CD4-positive, alpha-beta memory T cell (primary cell): ENCODE data around the gene FAM50B. TPM values are rescaled to one million over a fixed set of nuclear protein-coding genes. Genes with fewer than 3 reads are reported as not detected.
A peak's percentile ranks its signal among the peaks of the same experiment; 100 is the strongest.

ENCODE experiments used
- CTCF ChIA-PET: fragments of 350-600 bp; sonication (Branson Sonifier 250); formaldehyde crosslinking; loops from one replicate; lab custom pipeline; 2021; ENCODE audit warnings: inconsistent platforms; ENCODE audit not compliant: partially characterized antibody; lab: Charles Lee
- POLR2A ChIA-PET: fragments of 350-600 bp; sonication (Branson Sonifier 250); formaldehyde crosslinking; loops from one replicate; lab custom pipeline; 2021; ENCODE audit not compliant: partially characterized antibody; lab: Charles Lee
- DNase-seq, 5 donors: peaks; one replicate each; pipeline versions ENCODE4 v3.0.0 to v3.0.0-alpha.2; 2020 to 2022; ENCODE audit warnings: mixed read lengths in 1 of 5
- H3K27ac ChIP-seq: one replicate; pipeline ENCODE4 v1.7.0; 2013; ENCODE audit warnings: low read depth, low read length
- H3K27me3 ChIP-seq: 2 replicates; pipeline ENCODE4 v1.7.0; 2013; ENCODE audit warnings: mild to moderate bottlenecking, low read length, moderate library complexity; ENCODE audit not compliant: insufficient read depth
- H3K36me3 ChIP-seq: 2 replicates; pipeline ENCODE4 v1.7.0; 2013; ENCODE audit warnings: mild to moderate bottlenecking, low read length, moderate library complexity; ENCODE audit not compliant: insufficient read depth
- H3K4me1 ChIP-seq: 2 replicates; pipeline ENCODE4 v1.7.0; 2013; ENCODE audit warnings: mild to moderate bottlenecking, low read length, moderate library complexity; ENCODE audit not compliant: insufficient read depth
- H3K4me3 ChIP-seq, 2 donors: one replicate each; pipeline ENCODE4 v1.7.0; 2013; ENCODE audit warnings: low read length in 2 of 2, mild to moderate bottlenecking in 1 of 2
- H3K9me3 ChIP-seq, 2 donors: one replicate each; pipeline ENCODE4 v1.7.0; 2013; ENCODE audit warnings: low read length in 2 of 2, control low read depth in 1 of 2; ENCODE audit not compliant: control insufficient read depth in 1 of 2
- H3K27ac Mint-ChIP-seq, 7 donors: one replicate each; pipeline ENCODE4 v1.8.0; 2020 to 2021; ENCODE audit warnings: mixed read lengths in 7 of 7, mild to moderate bottlenecking in 6 of 7, inconsistent platforms in 3 of 7, moderate library complexity in 3 of 7
- H3K27me3 Mint-ChIP-seq, 2 donors: one replicate each; pipeline ENCODE4 v1.8.0; 2020 to 2021; ENCODE audit warnings: mixed read lengths in 2 of 2
- H3K36me3 Mint-ChIP-seq, 2 donors: one replicate each; pipeline ENCODE4 v1.8.0; 2020 to 2021; ENCODE audit warnings: mixed read lengths in 2 of 2, inconsistent platforms in 1 of 2, mild to moderate bottlenecking in 1 of 2
- H3K4me1 Mint-ChIP-seq, 4 donors: one replicate each; pipeline ENCODE4 v1.8.0; 2020 to 2021; ENCODE audit warnings: mixed read lengths in 4 of 4, mild to moderate bottlenecking in 1 of 4
- H3K4me3 Mint-ChIP-seq, 8 donors: one replicate each; pipeline ENCODE4 v1.8.0; 2020 to 2021; ENCODE audit warnings: mixed read lengths in 8 of 8, mild to moderate bottlenecking in 7 of 8, moderate library complexity in 6 of 8, inconsistent platforms in 3 of 8
- H3K9me3 Mint-ChIP-seq, 8 donors: one replicate each; pipeline ENCODE4 v1.8.0; 2020 to 2021; ENCODE audit warnings: mixed read lengths in 8 of 8, mild to moderate bottlenecking in 5 of 8, inconsistent platforms in 3 of 8, moderate library complexity in 1 of 8
- intact Hi-C: fragments of 100-400 bp; cut with micrococcal nuclease; formaldehyde crosslinking; loops from one replicate; pipeline ENCODE4 v1.15.1; 2023
- polyA plus RNA-seq, 2 donors: library from polyadenylated mRNA; unstranded; fragments of 300-500 nt; fragmentation: Illumina TruSeq; gene quantifications; one replicate each; pipeline ENCODE4 v1.2.3, GENCODE V29; 2021
- total RNA-seq, 2 experiments: library from RNA; stranded (reverse); gene quantifications; one replicate each; pipeline ENCODE4 v1.2.3, GENCODE V29; 2021

Gene FAM50B
- total and polyA plus RNA-seq, 4 experiments from 2014 or later = 4.5 to 19.4 (median 15.2) TPM

GRCh38 chr6:3850451-3851203 lies 1.5 kb downstream of the FAM50B start:
- intact Hi-C loops = no loop called here
- Mint-ChIP-seq H3K9me3 (peaks cover 0 to 3% (median 0%) of the 10 kb centered on the region in 8 donors), H3K27me3 (no peaks in the 10 kb centered on the region), H3K4me3 (peak overlapping the region; percentile 26 to 79 (median 68)), H3K4me1 (peaks cover 21 to 46% (median 29%) of the 10 kb centered on the region in 4 donors), H3K36me3 (peaks cover 5 to 8% of the 10 kb centered on the region in 2 donors), H3K27ac (peak overlapping the region; percentile 15 to 91 (median 72))
- Histone ChIP-seq H3K36me3 (no peaks in the 10 kb centered on the region), H3K9me3 (no peaks in the 10 kb centered on the region), H3K27me3 (no peaks in the 10 kb centered on the region), H3K4me1 (peaks cover 34% of the 10 kb centered on the region), H3K27ac (no peak overlapping the region), H3K4me3 (no peak overlapping the region)
- ChIA-PET CTCF (interaction anchor here (1.7 to 7.7 kb wide), 9 partner anchors 17 to 171 kb away, joined by 4 to 72 read pairs (median 21); a partner anchor contains a TSS), POLR2A (interaction anchor here (0.8 to 4.1 kb wide), 6 partner anchors 11 to 171 kb away, joined by 4 to 34 read pairs (median 10); a partner anchor contains a TSS)
- DNase-seq = peak; percentile 23 to 56 (median 37)

GRCh38 chr6:3851839-3852238 lies 2.7 kb downstream of the FAM50B start:
- no peak for DNase-seq
- Mint-ChIP-seq H3K27ac (peak overlapping the region in 2 of 7 donors; percentile 65 to 74), H3K9me3 (peaks cover 0 to 3% (median 0%) of the 10 kb centered on the region in 8 donors), H3K4me3 (no peak overlapping the region), H3K4me1 (peaks cover 21 to 41% (median 28%) of the 10 kb centered on the region in 4 donors), H3K36me3 (peaks cover 5 to 8% of the 10 kb centered on the region in 2 donors), H3K27me3 (no peaks in the 10 kb centered on the region)
- H3K4me3 ChIP-seq = no peak overlapping the region
- H3K36me3 ChIP-seq = no peaks in the 10 kb centered on the region
- H3K27me3 ChIP-seq = no peaks in the 10 kb centered on the region
- peaks cover 33% of the 10 kb centered on the region for H3K4me1 ChIP-seq
- CTCF ChIA-PET = interaction anchor here (6.3 to 7.7 kb wide), 2 partner anchors 81 to 126 kb away, joined by 40 to 72 read pairs; no protein-coding TSS in a partner anchor
- no peak overlapping the region for H3K27ac ChIP-seq
- intact Hi-C loops = no loop called here
- H3K9me3 ChIP-seq = no peaks in the 10 kb centered on the region
- POLR2A ChIA-PET = interaction anchor here (1.9 kb wide), 1 partner anchor 16 kb away, joined by 5 read pairs; no protein-coding TSS in a partner anchor

- CTCF ChIA-PET = interaction anchor here (6.3 to 7.7 kb wide), 2 partner anchors 80 to 126 kb away, joined by 40 to 72 read pairs; no protein-coding TSS in a partner anchor
- Mint-ChIP-seq H3K27me3 (no peaks in the 10 kb centered on the region), H3K4me1 (peaks cover 17 to 37% (median 25%) of the 10 kb centered on the region in 4 donors), H3K4me3 (no peak overlapping the region), H3K27ac (peak overlapping the region in 1 of 7 donors; percentile 12), H3K36me3 (peaks cover 5 to 8% of the 10 kb centered on the region in 2 donors), H3K9me3 (peaks cover 0 to 3% (median 0%) of the 10 kb centered on the region in 8 donors)
- no peak for DNase-seq
- intact Hi-C loops = no loop called here
- Histone ChIP-seq H3K36me3 (no peaks in the 10 kb centered on the region), H3K27me3 (no peaks in the 10 kb centered on the region), H3K4me3 (no peak overlapping the region), H3K4me1 (peaks cover 28% of the 10 kb centered on the region), H3K9me3 (no peaks in the 10 kb centered on the region), H3K27ac (no peak overlapping the region)
- POLR2A ChIA-PET = interaction anchor here (1.9 kb wide), 1 partner anchor 16 kb away, joined by 5 read pairs; no protein-coding TSS in a partner anchor
These were observed 3.2 kb downstream of the FAM50B start for GRCh38 chr6:3852391-3852790.

GRCh38 chr6:3855866-3856265 lies 6.7 kb downstream of the FAM50B start:
- peaks cover 1 to 10% (median 3%) of the 10 kb centered on the region in 4 donors for H3K4me1 Mint-ChIP-seq
- no peak overlapping the region for H3K4me3 Mint-ChIP-seq
- no peaks in the 10 kb centered on the region for H3K9me3 ChIP-seq
- no peak overlapping the region for H3K4me3 ChIP-seq
- H3K27me3 ChIP-seq = no peaks in the 10 kb centered on the region
- intact Hi-C loops = no loop called here
- no peak for DNase-seq
- peaks cover 2 to 13% (median 6%) of the 10 kb centered on the region in 8 donors for H3K9me3 Mint-ChIP-seq
- H3K27me3 Mint-ChIP-seq = peaks cover 0 to 1% of the 10 kb centered on the region in 2 donors
- no peak overlapping the region for H3K27ac Mint-ChIP-seq
- peaks cover 1 to 5% of the 10 kb centered on the region in 2 donors for H3K36me3 Mint-ChIP-seq
- H3K4me1 ChIP-seq = peaks cover 2% of the 10 kb centered on the region
- ChIA-PET POLR2A (no interaction called here), CTCF (no interaction called here)
- no peak overlapping the region for H3K27ac ChIP-seq
- no peaks in the 10 kb centered on the region for H3K36me3 ChIP-seq

GRCh38 chr6:3856576-3856975 lies 7.4 kb downstream of the FAM50B start:
- POLR2A ChIA-PET = interaction anchor here (1.0 kb wide), 1 partner anchor 8 kb away, joined by 3 read pairs; the partner anchor contains the start of gene FAM50B
- Mint-ChIP-seq H3K4me1 (peaks cover 0 to 4% (median 0%) of the 10 kb centered on the region in 4 donors), H3K27me3 (peaks cover 0 to 1% of the 10 kb centered on the region in 2 donors), H3K36me3 (peaks cover 0 to 5% of the 10 kb centered on the region in 2 donors), H3K9me3 (peaks cover 0 to 20% (median 8%) of the 10 kb centered on the region in 8 donors), H3K27ac (no peak overlapping the region), H3K4me3 (no peak overlapping the region)
- no peak for DNase-seq
- Histone ChIP-seq H3K4me3 (no peak overlapping the region), H3K27ac (no peak overlapping the region), H3K27me3 (no peaks in the 10 kb centered on the region), H3K4me1 (no peaks in the 10 kb centered on the region), H3K36me3 (no peaks in the 10 kb centered on the region), H3K9me3 (no peaks in the 10 kb centered on the region)
- CTCF ChIA-PET = interaction anchor here (1.4 kb wide), 2 partner anchors 8 to 121 kb away, joined by 3 to 4 read pairs; no protein-coding TSS in a partner anchor
- intact Hi-C loops = no loop called here

GRCh38 chr6:3857468-3858456 lies 8.6 kb downstream of the FAM50B start:
- H3K4me3 Mint-ChIP-seq = no peak overlapping the region
- ChIA-PET POLR2A (interaction anchor here (1.0 kb wide), 1 partner anchor 9 kb away, joined by 3 read pairs; the partner anchor contains the start of gene FAM50B), CTCF (interaction anchor here (1.4 kb wide), 2 partner anchors 9 to 120 kb away, joined by 3 to 4 read pairs; no protein-coding TSS in a partner anchor)
- no peak overlapping the region for H3K27ac ChIP-seq
- no peak overlapping the region for H3K27ac Mint-ChIP-seq
- no peaks in the 10 kb centered on the region for H3K36me3 ChIP-seq
- intact Hi-C loops = no loop called here
- peaks cover 0 to 5% of the 10 kb centered on the region in 2 donors for H3K36me3 Mint-ChIP-seq
- H3K27me3 ChIP-seq = no peaks in the 10 kb centered on the region
- no peak for DNase-seq
- peaks cover 0 to 1% of the 10 kb centered on the region in 2 donors for H3K27me3 Mint-ChIP-seq
- no peak overlapping the region for H3K4me3 ChIP-seq
- no peaks in the 10 kb centered on the region for H3K9me3 ChIP-seq
- peaks cover 0 to 22% (median 11%) of the 10 kb centered on the region in 8 donors for H3K9me3 Mint-ChIP-seq
- no peaks in the 10 kb centered on the region for H3K4me1 ChIP-seq
- peaks cover 0 to 4% (median 0%) of the 10 kb centered on the region in 4 donors for H3K4me1 Mint-ChIP-seq
